HG02973 (cell line): ENCODE results near the gene HJURP.
"Not testable (repeated sequence)": the region's sequence is repeated elsewhere in the genome, so short reads cannot be mapped to it uniquely, and the experiment has no call there.

ENCODE experiments used
- ATAC-seq: cut with Tn5 transposase; IDR thresholded peaks from one replicate; pipeline ENCODE4 v1.9.1; 2021; ENCODE audit warnings: moderate library complexity; ENCODE audit not compliant: unreplicated experiment

Gene HJURP, protein sequence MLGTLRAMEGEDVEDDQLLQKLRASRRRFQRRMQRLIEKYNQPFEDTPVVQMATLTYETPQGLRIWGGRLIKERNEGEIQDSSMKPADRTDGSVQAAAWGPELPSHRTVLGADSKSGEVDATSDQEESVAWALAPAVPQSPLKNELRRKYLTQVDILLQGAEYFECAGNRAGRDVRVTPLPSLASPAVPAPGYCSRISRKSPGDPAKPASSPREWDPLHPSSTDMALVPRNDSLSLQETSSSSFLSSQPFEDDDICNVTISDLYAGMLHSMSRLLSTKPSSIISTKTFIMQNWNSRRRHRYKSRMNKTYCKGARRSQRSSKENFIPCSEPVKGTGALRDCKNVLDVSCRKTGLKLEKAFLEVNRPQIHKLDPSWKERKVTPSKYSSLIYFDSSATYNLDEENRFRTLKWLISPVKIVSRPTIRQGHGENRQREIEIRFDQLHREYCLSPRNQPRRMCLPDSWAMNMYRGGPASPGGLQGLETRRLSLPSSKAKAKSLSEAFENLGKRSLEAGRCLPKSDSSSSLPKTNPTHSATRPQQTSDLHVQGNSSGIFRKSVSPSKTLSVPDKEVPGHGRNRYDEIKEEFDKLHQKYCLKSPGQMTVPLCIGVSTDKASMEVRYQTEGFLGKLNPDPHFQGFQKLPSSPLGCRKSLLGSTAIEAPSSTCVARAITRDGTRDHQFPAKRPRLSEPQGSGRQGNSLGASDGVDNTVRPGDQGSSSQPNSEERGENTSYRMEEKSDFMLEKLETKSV

DNA sequence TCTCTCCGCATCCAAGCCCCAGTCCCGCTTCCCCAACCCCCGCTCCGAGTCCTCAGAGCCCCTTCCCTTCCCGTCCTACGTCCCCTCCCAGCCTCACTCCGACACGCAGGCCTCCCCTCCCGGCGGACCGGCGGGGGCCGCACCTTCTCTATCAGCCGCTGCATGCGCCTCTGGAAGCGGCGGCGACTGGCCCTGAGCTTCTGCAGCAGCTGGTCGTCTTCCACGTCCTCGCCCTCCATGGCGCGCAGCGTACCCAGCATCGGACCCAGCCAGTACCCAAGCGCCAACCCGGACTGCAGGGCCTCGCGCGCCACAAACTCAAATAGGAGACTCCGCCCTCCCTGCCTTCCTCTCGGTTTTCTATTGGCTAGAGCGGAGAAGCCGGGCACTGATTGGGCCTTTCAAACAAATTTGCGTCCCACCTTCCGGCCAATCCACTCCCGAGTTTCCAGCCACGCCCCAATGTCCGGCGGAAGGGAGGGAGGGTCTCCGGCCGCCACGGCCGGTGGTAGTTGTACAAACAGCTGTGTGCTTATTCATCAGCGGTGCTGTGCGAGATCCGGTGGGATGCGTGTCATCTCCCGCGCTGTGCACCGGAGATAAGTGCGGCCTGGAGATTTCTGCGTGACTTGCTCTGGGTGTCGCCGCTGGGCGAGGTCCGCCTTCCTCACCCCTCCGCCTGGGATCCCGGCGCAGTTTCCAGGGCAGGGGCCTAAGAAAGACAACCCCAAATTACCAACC lies at the start of gene HJURP:
TSS of gene HJURP (minus strand) at position 295 of the 741 bp plus-strand sequence. CDS start at position 260, 35 bp downstream.
- ATAC-seq, result peak; percentile 93

GRCh38 chr2:233901884-233902283 lies 47.5 kb upstream of the HJURP start:
- ATAC-seq, result no peak

DNA sequence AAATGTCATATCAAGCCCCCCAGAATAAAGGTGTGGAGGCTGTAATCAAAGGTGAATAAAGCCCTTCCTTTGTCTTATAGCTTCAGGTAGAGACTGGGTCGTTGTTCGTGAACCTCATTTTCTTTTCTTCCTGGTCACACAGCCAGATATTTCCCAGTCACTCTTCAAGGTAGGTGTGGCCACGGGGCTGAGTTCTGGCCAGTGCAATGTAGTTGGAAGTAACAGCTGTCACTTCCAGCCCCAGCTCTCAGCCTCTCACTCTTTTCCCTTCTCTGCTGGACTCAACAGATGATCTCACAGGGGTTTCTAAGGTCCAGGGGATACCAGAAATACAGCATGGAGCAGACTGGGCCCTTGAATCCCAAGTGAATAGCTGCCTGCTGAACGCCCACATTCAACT lies 47.0 kb upstream of the HJURP start:
- ATAC-seq, result no peak

DNA sequence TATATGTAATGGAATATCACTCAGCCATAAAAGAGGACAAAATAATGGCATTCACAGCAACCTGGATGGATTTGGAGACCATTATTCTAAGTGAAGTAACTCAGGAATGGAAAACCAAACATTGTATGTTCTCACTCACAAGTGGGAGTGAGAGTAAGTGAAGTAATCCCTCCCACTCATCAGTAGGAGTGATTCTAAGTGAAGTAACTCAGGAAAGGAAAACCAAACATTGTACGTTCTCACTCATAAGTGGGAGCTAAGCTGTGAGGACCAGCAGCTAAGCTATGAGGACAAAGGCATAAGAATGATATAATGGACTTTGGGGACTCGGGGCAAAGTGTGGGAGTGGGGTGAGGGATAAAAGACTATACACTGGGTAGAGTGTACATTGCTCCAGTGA lies 41.9 kb upstream of the HJURP start:
- ATAC-seq, result not testable (repeated sequence)

DNA sequence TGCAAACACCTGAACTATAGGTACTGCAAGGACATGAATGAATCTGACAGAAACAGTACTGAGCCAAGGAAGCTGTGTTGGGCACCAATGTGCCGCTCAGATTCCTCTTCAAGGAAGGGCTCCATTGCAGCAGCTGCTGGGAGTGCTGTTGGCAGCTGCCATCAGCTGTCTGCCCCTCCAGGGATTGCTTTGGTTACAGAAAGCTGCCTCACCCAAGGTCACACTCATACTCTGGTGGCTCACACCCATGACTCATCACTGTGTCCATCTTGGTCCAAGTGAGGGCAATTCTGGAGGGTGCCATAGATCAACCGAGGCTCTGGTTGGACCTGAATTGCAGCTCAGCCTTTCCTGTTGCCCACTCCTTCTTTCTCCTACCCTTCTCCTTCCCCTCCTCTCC lies 38.5 kb upstream of the HJURP start:
- no peak for ATAC-seq

- no peak for ATAC-seq
Measured at GRCh38 chr2:233882353-233882752, 28.0 kb upstream of the HJURP start.

DNA sequence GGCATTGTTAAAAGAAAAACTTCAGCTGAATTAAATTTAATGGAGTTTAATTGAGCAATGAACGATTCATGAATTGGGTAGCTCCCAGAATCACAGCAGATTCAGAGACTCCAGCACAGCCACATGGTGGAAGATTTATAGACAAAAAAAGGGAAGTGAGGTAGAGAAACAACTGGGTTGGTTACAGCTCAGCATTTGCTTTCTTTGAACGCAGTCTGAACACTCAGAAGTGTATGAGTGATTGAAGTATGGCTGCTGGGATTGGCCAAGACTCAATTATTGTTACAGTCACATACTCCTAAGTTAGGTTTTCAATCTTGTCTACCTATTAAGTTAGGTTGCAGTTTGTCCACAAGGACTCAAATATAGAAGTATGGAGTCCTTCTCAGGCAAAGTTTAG lies 17.8 kb upstream of the HJURP start:
- not testable (repeated sequence) for ATAC-seq

- ATAC-seq, result no peak
Measured at GRCh38 chr2:233871432-233871831, 17.1 kb upstream of the HJURP start.

- peak; percentile 70 for ATAC-seq
Measured at GRCh38 chr2:233867993-233868532, 13.7 kb upstream of the HJURP start, which contains the start of gene MSL3B. Gene MSL3B, minus strand, starts transcription at chr2:233868386.

GRCh38 chr2:233866479-233866878 lies 12.1 kb upstream of the HJURP start:
- ATAC-seq, result no peak

- ATAC-seq, result no peak
Measured at GRCh38 chr2:233865838-233866237, 11.5 kb upstream of the HJURP start.

- no peak for ATAC-seq
Measured at GRCh38 chr2:233862261-233862768, 8.0 kb upstream of the HJURP start.

DNA sequence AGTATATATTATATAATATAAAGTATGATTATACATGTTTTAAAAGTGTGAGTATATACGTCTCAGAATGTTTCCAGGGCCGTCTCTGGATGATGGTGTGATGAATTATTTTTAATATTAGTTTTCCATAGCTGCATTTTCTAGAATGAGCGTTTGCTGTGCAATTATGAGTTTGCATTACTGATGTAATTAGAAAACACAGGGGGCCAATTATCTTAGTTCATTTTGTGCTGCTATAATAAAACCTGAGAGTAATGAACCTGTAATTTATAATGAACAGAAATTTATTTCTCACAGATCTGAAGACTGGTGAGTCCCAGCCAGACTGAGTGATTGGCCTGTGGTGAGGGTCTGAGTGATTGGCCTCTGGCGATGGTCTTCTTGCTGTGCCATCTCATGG lies 4.0 kb upstream of the HJURP start:
- no peak for ATAC-seq

GRCh38 chr2:233857511-233858141 lies 3.3 kb upstream of the HJURP start:
- no peak for ATAC-seq

GRCh38 chr2:233856184-233856583 lies 1.8 kb upstream of the HJURP start:
- ATAC-seq, result no peak

DNA sequence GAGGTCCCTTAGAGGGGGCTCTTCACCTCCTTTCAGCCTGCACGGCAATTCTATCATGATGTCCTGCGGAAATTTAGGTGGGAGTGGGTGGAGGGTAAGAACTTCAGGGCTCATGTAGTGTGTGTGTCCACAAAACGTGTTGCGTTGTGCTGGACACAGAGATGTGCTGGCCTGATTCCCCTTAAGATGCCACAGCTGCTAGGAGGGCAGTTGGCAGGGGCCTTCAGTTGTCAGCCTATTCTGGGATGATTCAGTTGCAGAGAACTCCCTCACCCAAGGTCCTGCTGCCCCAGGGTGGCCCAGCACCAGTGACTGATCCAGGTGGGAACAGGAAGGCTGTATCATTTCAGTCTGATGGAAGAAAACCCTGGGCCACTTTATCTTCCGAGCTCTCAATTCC lies 1.0 kb upstream of the HJURP start:
- no peak for ATAC-seq

- peak; percentile 4 for ATAC-seq
Measured at GRCh38 chr2:233853883-233854240, 473 bp downstream of the HJURP start.

DNA sequence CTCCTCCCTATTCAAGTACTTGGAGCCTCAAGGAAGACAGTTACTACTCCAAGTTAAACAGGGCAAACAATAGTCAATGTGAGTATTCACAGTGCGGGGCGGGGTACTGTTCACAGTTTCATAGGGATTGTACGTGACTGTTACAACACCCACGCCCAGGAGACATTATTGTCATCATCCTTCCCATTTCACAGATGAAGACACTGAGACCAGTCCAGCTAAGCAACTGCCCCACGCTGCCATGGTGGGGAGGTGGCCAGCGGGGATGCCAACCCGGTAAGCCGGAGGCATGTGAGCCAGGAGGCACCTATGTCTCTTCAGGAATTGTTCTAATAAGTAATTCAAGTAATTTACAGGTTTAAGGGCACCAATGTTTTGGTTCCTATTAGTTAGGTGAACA lies 982 bp downstream of the HJURP start:
- ATAC-seq, result no peak

GRCh38 chr2:233852056-233852455 lies 2.3 kb downstream of the HJURP start:
- ATAC-seq, result no peak

- ATAC-seq, result no peak
Measured at GRCh38 chr2:233851169-233851568, 3.2 kb downstream of the HJURP start.

GRCh38 chr2:233850745-233851144 lies 3.6 kb downstream of the HJURP start:
- ATAC-seq, result no peak
